A673 (cell line): ENCODE measurements around the gene SPECC1. TPM values are rescaled to one million over a fixed set of nuclear protein-coding genes. Genes with fewer than 3 reads are reported as not detected.

Source experiments
- BruUV-seq: library from RNA; stranded (reverse); fragments of 400-500 nt; replicated peaks from 2 replicates; lab custom pipeline; 2021; lab: Mats Ljungman, UMichigan
- CTCF ChIA-PET: fragments of 300-600 bp; sonication (Branson Sonifier 250); formaldehyde crosslinking; loops from one replicate; lab custom pipeline; 2022; ENCODE audit warnings: antibody characterized with exemption; lab: Charles Lee
- POLR2A ChIA-PET: fragments of 300-600 bp; sonication (Branson Sonifier 250); formaldehyde crosslinking; loops from one replicate; lab custom pipeline; 2022; ENCODE audit warnings: antibody characterized with exemption; ENCODE audit not compliant: low non-redundant PET; lab: Charles Lee
- DNase-seq: peaks from one replicate; pipeline ENCODE4 v3.0.0-alpha.2; 2015; ENCODE audit warnings: low spot score
- H3K27ac ChIP-seq: fragments of 200-600 bp; sonication (generic); 2 replicates; pipeline ENCODE4 v1.5.1; 2016; ENCODE audit warnings: mixed run types, low read depth, mild to moderate bottlenecking, mixed read lengths, antibody characterized with exemption, low read length; ENCODE audit not compliant: poor library complexity, severe bottlenecking
- H3K27me3 ChIP-seq: fragments of 200-600 bp; sonication (generic); replicated peaks from 2 replicates; pipeline ENCODE4 v1.6.1; 2017; ENCODE audit warnings: mixed run types, low read depth, mild to moderate bottlenecking, mixed read lengths, antibody characterized with exemption, low read length; ENCODE audit not compliant: insufficient read depth, poor library complexity
- H3K36me3 ChIP-seq: fragments of 200-600 bp; sonication (generic); 2 replicates; pipeline ENCODE4 v1.6.1; 2016; ENCODE audit warnings: mixed run types, mild to moderate bottlenecking, mixed read lengths, antibody characterized with exemption, low read length; ENCODE audit not compliant: insufficient read depth, poor library complexity, severe bottlenecking
- H3K4me1 ChIP-seq: fragments of 200-600 bp; sonication (generic); 2 replicates; pipeline ENCODE4 v1.6.1; 2017; ENCODE audit warnings: mixed run types, mild to moderate bottlenecking, mixed read lengths, antibody characterized with exemption, low read length; ENCODE audit not compliant: insufficient read depth, poor library complexity, severe bottlenecking
- H3K4me3 ChIP-seq: fragments of 200-600 bp; sonication (generic); 2 replicates; pipeline ENCODE4 v1.5.1; 2016; ENCODE audit warnings: low read depth, mixed run types, mild to moderate bottlenecking, mixed read lengths, low read length; ENCODE audit not compliant: poor library complexity, severe bottlenecking
- H3K9me3 ChIP-seq: fragments of 200-600 bp; sonication (generic); 2 replicates; pipeline ENCODE4 v1.6.1; 2016; ENCODE audit warnings: mixed run types, low read depth, mild to moderate bottlenecking, mixed read lengths, antibody characterized with exemption, low read length; ENCODE audit not compliant: poor library complexity, severe bottlenecking
- CTCF ChIP-seq: fragments of 300-800, 200-600 bp; sonication (generic); conservative IDR thresholded peaks from 2 replicates; pipeline ENCODE4 v1.5.1; 2017; ENCODE audit warnings: low read depth, mild to moderate bottlenecking, antibody characterized with exemption, low read length, moderate library complexity, mixed read lengths
- EZH2 ChIP-seq: fragments of 200-600 bp; sonication (generic); IDR thresholded peaks from 2 replicates; pipeline ENCODE4 v1.6.1; 2017; ENCODE audit warnings: borderline replicate concordance, low read depth, mild to moderate bottlenecking, mixed read lengths, antibody characterized with exemption, low read length; ENCODE audit not compliant: poor library complexity, severe bottlenecking
- intact Hi-C: fragments of 100-400 bp; cut with micrococcal nuclease; formaldehyde crosslinking; loops from one replicate; pipeline ENCODE4 v1.10.0; 2022; ENCODE audit not compliant: unreplicated experiment
- total RNA-seq: library from RNA; stranded (reverse); gene quantifications from 2 replicates; pipeline ENCODE4 v1.2.3, GENCODE V29; 2021

SPECC1 gene
- total RNA-seq, 1 experiment from 2014 or later = 5.8 TPM

- DNase-seq = no peak
- CTCF ChIA-PET = no interaction called here
- H3K27me3 ChIP-seq = no peaks in the 10 kb centered on the region
- H3K27ac ChIP-seq = no peak overlapping the region
- H3K4me1 ChIP-seq = no peaks in the 10 kb centered on the region
- TF ChIP-seq CTCF (no peak), EZH2 (no peak)
- intact Hi-C loops = no loop called here
- no peaks in the 10 kb centered on the region for H3K36me3 ChIP-seq
- H3K4me3 ChIP-seq = no peak overlapping the region
- H3K9me3 ChIP-seq = no peaks in the 10 kb centered on the region
- POLR2A ChIA-PET = no interaction called here
- no TSS peak for BruUV-seq
These were observed 207.7 kb downstream of the SPECC1 start for GRCh38 chr17:20216853-20217252.

- intact Hi-C loops = no loop called here
- Histone ChIP-seq H3K27ac (no peak overlapping the region), H3K4me3 (no peak overlapping the region), H3K27me3 (no peaks in the 10 kb centered on the region), H3K4me1 (no peaks in the 10 kb centered on the region), H3K9me3 (no peaks in the 10 kb centered on the region), H3K36me3 (no peaks in the 10 kb centered on the region)
- BruUV-seq = no TSS peak
- DNase-seq = no peak
- ChIA-PET CTCF (no interaction called here), POLR2A (no interaction called here)
- TF ChIP-seq EZH2 (no peak), CTCF (no peak)
These were observed 208.5 kb downstream of the SPECC1 start for GRCh38 chr17:20217677-20218076.

GRCh38 chr17:20218272-20218671 lies 209.1 kb downstream of the SPECC1 start:
- POLR2A ChIA-PET = no interaction called here
- intact Hi-C loops = no loop called here

More at GRCh38 chr17:20218272-20218671, 209.1 kb downstream of the SPECC1 start:
- Histone ChIP-seq H3K27me3 (no peaks in the 10 kb centered on the region), H3K36me3 (no peaks in the 10 kb centered on the region), H3K27ac (no peak overlapping the region), H3K4me1 (no peaks in the 10 kb centered on the region), H3K9me3 (no peaks in the 10 kb centered on the region), H3K4me3 (no peak overlapping the region)
- CTCF ChIA-PET = no interaction called here
- no peak for DNase-seq
- no TSS peak for BruUV-seq
- TF ChIP-seq CTCF (no peak), EZH2 (no peak)
